Endothelial cell of umbilical vein (primary cell): ENCODE results near the gene ATN1. TPM values are rescaled to one million over a fixed set of nuclear protein-coding genes. Genes with fewer than 3 reads are reported as not detected.

Experiments used
- BruUV-seq: library from RNA; stranded (reverse); fragments of 400-500 nt; replicated peaks from 2 replicates; lab custom pipeline; 2021; lab: Mats Ljungman, UMichigan
- CTCF ChIA-PET: fragments of 300-600, 350-600 bp; sonication (Branson Sonifier 250); formaldehyde crosslinking; loops from one replicate; lab custom pipeline; 2021; ENCODE audit warnings: antibody characterized with exemption, inconsistent platforms; lab: Charles Lee
- POLR2A ChIA-PET: fragments of 300-600, 350-600 bp; sonication (Branson Sonifier 250); formaldehyde crosslinking; loops from one replicate; lab custom pipeline; 2021; ENCODE audit warnings: antibody characterized with exemption, inconsistent platforms; lab: Charles Lee
- DNase-seq: peaks from one replicate; pipeline ENCODE4 v3.0.0-alpha.2; 2011; ENCODE audit warnings: low read depth, low spot score
- FAIRE-seq: peaks from 2 replicates; lab custom pipeline; 2011; peaks lifted over from hg19 to GRCh38; lab: Jason Lieb, UNC
- H2AFZ ChIP-seq: 2 replicates; pipeline ENCODE4 v1.6.0; 2012; ENCODE audit warnings: low read depth, low read length, control low read depth, inconsistent platforms
- H3K27ac ChIP-seq: 2 replicates; pipeline ENCODE4 v1.5.1; 2011; ENCODE audit warnings: low read depth, mild to moderate bottlenecking, control low read depth, low read length, moderate library complexity; ENCODE audit not compliant: insufficient read depth
- H3K27me3 ChIP-seq, 2 experiments: 2 replicates each; pipeline versions ENCODE4 v1.6.0 to v1.6.1; 2011; ENCODE audit warnings: low read length in 2 of 2, mixed read lengths in 1 of 2; ENCODE audit not compliant: control insufficient read depth in 2 of 2, insufficient read depth in 2 of 2
- H3K36me3 ChIP-seq, 2 experiments: 2 replicates in 1 of 2; 3 replicates in 1 of 2; pipeline ENCODE4 v1.5.1; 2011; ENCODE audit warnings: low read length in 2 of 2, mild to moderate bottlenecking in 1 of 2, moderate library complexity in 1 of 2; ENCODE audit not compliant: control insufficient read depth in 2 of 2, insufficient read depth in 2 of 2; ENCODE audit errors: extremely low read depth in 1 of 2
- H3K4me1 ChIP-seq: 3 replicates; pipeline ENCODE4 v1.5.1; 2011; ENCODE audit warnings: mild to moderate bottlenecking, low read length; ENCODE audit not compliant: control insufficient read depth, insufficient read depth; ENCODE audit errors: extremely low read depth
- H3K4me2 ChIP-seq: 2 replicates; pipeline ENCODE4 v1.6.1; 2011; ENCODE audit warnings: low read length, control low read depth, mixed read lengths; ENCODE audit not compliant: insufficient read depth
- H3K4me3 ChIP-seq, 3 experiments: fragments of 200-600 bp in 1 of 3; sonication (generic), shearing (Covaris generic) in 1 of 3; replicated peaks in 1 of 3; 2 replicates each; pipeline ENCODE4 v1.5.1; 2011 to 2016; ENCODE audit warnings: control low read depth in 3 of 3, low read length in 3 of 3, mild to moderate bottlenecking in 2 of 3, inconsistent platforms in 1 of 3, low read depth in 1 of 3, moderate library complexity in 1 of 3; ENCODE audit not compliant: insufficient read depth in 1 of 3
- H3K79me2 ChIP-seq: 2 replicates; pipeline ENCODE4 v1.6.0; 2012; ENCODE audit warnings: low read length, inconsistent platforms; ENCODE audit not compliant: control insufficient read depth, insufficient read depth
- H3K9ac ChIP-seq: replicated peaks from 2 replicates; pipeline ENCODE3; 2011; ENCODE audit warnings: low read length, control low read depth; ENCODE audit not compliant: insufficient read depth; ENCODE audit errors: extremely low read depth
- H3K9me1 ChIP-seq: replicated peaks from 3 replicates; pipeline ENCODE4 v1.6.0; 2011; ENCODE audit warnings: mild to moderate bottlenecking, low read length; ENCODE audit not compliant: control insufficient read depth, insufficient read depth; ENCODE audit errors: extremely low read depth
- H3K9me3 ChIP-seq: replicated peaks from 2 replicates; pipeline ENCODE4 v1.5.1; 2012; ENCODE audit warnings: low read length, inconsistent platforms; ENCODE audit not compliant: control insufficient read depth, insufficient read depth
- H4K20me1 ChIP-seq: replicated peaks from 2 replicates; pipeline ENCODE3; 2011; ENCODE audit warnings: mild to moderate bottlenecking, low read length; ENCODE audit not compliant: control insufficient read depth, insufficient read depth; ENCODE audit errors: extremely low read depth
- CTCF ChIP-seq, 2 donors: IDR thresholded peaks; 1 replicate in 1 of 2; 2 replicates in 1 of 2; pipeline ENCODE4 v1.5.1; 2011; ENCODE audit warnings: low read length in 2 of 2, mild to moderate bottlenecking in 2 of 2, moderate library complexity in 2 of 2, control low read depth in 1 of 2, inconsistent platforms in 1 of 2, low read depth in 1 of 2; ENCODE audit not compliant: insufficient read depth in 1 of 2; ENCODE audit errors: extremely low read depth in 1 of 2
- EZH2 ChIP-seq: IDR thresholded peaks from 2 replicates; pipeline ENCODE4 v1.6.1; 2012; ENCODE audit warnings: borderline replicate concordance, low read depth, mild to moderate bottlenecking, moderate library complexity, low read length, inconsistent platforms; ENCODE audit not compliant: severe bottlenecking
- FOS ChIP-seq: IDR thresholded peaks from 2 replicates; pipeline ENCODE4 v1.6.1; 2011; ENCODE audit warnings: mild to moderate bottlenecking, low read length, moderate library complexity, borderline replicate concordance; ENCODE audit not compliant: insufficient read depth
- GATA2 ChIP-seq: IDR thresholded peaks from 2 replicates; pipeline ENCODE4 v1.7.0; 2011; ENCODE audit warnings: low read depth, mild to moderate bottlenecking, moderate library complexity, mixed read lengths, low read length; ENCODE audit not compliant: insufficient read length, insufficient read depth
- JUN ChIP-seq: IDR thresholded peaks from 2 replicates; pipeline ENCODE4 v1.6.1; 2011; ENCODE audit warnings: borderline replicate concordance, low read depth; ENCODE audit not compliant: insufficient read length, insufficient read depth
- MAX ChIP-seq: IDR thresholded peaks from 2 replicates; pipeline ENCODE4 v1.6.1; 2011; ENCODE audit not compliant: insufficient read depth, insufficient read length
- MYC ChIP-seq: IDR thresholded peaks from one replicate; pipeline ENCODE4 v1.6.1; 2011; ENCODE audit warnings: mild to moderate bottlenecking, low read depth, low read length
- POLR2A ChIP-seq: IDR thresholded peaks from 2 replicates; pipeline ENCODE4 v1.6.1; 2012; ENCODE audit warnings: low read depth, mild to moderate bottlenecking, control low read depth, low read length
- POLR2AphosphoS5 ChIP-seq: IDR thresholded peaks from 2 replicates; pipeline ENCODE4 v1.6.1; 2012; ENCODE audit warnings: low read depth, mild to moderate bottlenecking, control low read depth, low read length, moderate library complexity; ENCODE audit not compliant: insufficient read depth
- dilution Hi-C: fragments of 300-500 bp; cut with MboI; formaldehyde crosslinking; loops from one replicate; pipeline ENCODE4 v1.15.0; 2019; ENCODE audit warnings: low sequenced_read_pairs; ENCODE audit not compliant: extremely low pct_ligation_motif_present
- intact Hi-C: fragments of 100-400 bp; cut with micrococcal nuclease; formaldehyde crosslinking; loops from one replicate; pipeline ENCODE4 v1.10.0; 2022
- polyA plus RNA-seq, 4 experiments: library from polyadenylated mRNA; depleted of rRNA in 3 of 4; stranded (reverse) in 3 of 4; unstranded in 1 of 4; fragments of >200 nt; gene quantifications; 2 replicates each; pipeline versions ENCODE4 v1.2.1 to v1.2.3, GENCODE V29; 2011 to 2012; ENCODE audit warnings: missing spikeins in 1 of 4
- total RNA-seq: library from RNA; stranded (reverse); gene quantifications from 2 replicates; pipeline ENCODE4 v1.2.3, GENCODE V29; 2021

ATN1 gene
- total and polyA plus RNA-seq, 2 donors (not counting 3 experiments of a cell fraction or from before 2014, with no cell fraction given) = 46.4 to 117 TPM

GRCh38 chr12:6978611-6979011 is 50.9 kb downstream of the ATN1 start:
- Histone ChIP-seq H2AFZ (no peak overlapping the region), H3K4me1 (no peaks in the 10 kb centered on the region), H4K20me1 (no peaks in the 10 kb centered on the region), H3K9ac (no peak overlapping the region), H3K9me1 (no peaks in the 10 kb centered on the region), H3K4me3 (no peak overlapping the region), H3K27me3 (no peaks in the 10 kb centered on the region), H3K9me3 (no peaks in the 10 kb centered on the region), H3K4me2 (no peak overlapping the region), H3K27ac (no peak overlapping the region), H3K79me2 (no peaks in the 10 kb centered on the region), H3K36me3 (peaks cover 20 to 38% of the 10 kb centered on the region in 2 experiments)
- ChIA-PET CTCF (no interaction called here), POLR2A (no interaction called here)
- no TSS peak for BruUV-seq
- dilution Hi-C loops = no loop called here
- no peak for DNase-seq
- TF ChIP-seq JUN = no peak
- TF ChIP-seq EZH2 = no peak
- TF ChIP-seq GATA2 = no peak
- TF ChIP-seq CTCF (IDR thresholded peaks at IDR 0.05; ENCODE audit: extremely low read depth in 1 of 2, insufficient read depth in 1 of 2, low read depth in 1 of 2, low read length in 2 of 2) = no peak
- no peak for TF ChIP-seq FOS
- no peak for TF ChIP-seq MYC
- TF ChIP-seq POLR2AphosphoS5 = no peak
- TF ChIP-seq POLR2A = no peak
- no peak for TF ChIP-seq MAX
- intact Hi-C loops = no loop called here
- FAIRE-seq = no peak
